ENCODE results near the gene FLT3.

- no peak for TF ChIP-seq CTCF (IDR thresholded peaks at IDR 0.05)
- TF ChIP-seq POLR2A (IDR thresholded peaks at IDR 0.05): no peak
- no peak for TF ChIP-seq EP300 (IDR thresholded peaks at IDR 0.05)
Observed at GRCh38 chr13:28056970-28057712, 43.2 kb downstream of the FLT3 start.
